Cardiac atrium fibroblast (primary cell): Measurements from ENCODE around the gene MED9. TPM values are rescaled to one million over a fixed set of nuclear protein-coding genes. Genes with fewer than 3 reads are reported as not detected.

Experiments
- total RNA-seq: library from RNA; depleted of rRNA; stranded (reverse); fragments of >200 nt; gene quantifications from 2 replicates; pipeline ENCODE4 v1.2.3, GENCODE V29; 2015

Gene MED9, protein sequence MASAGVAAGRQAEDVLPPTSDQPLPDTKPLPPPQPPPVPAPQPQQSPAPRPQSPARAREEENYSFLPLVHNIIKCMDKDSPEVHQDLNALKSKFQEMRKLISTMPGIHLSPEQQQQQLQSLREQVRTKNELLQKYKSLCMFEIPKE
- total RNA-seq: 3.6 and 6.8 TPM in 2 replicates

DNA sequence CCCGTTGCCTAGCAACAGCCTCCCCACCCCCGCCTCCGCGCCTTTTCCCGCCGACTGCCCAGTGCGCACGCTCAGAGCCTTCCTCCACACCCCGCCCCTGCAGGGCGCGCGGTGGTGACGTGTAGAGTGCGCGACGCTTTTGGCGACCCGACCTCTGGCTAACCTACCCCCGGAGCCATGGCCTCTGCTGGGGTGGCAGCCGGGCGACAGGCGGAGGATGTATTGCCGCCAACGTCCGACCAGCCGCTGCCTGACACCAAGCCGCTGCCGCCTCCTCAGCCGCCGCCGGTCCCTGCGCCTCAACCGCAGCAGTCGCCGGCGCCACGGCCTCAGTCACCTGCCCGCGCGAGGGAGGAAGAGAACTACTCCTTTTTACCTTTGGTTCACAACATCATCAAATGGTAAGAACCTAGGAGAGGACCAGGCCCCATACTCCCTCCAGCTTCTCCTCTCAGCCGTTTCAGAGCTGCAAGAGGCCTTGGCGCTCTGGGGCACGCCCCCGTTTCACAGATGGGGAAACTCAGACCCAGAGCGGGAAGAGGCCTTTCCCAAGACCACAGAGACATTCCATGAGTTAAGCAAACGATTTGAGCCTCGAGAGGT lies at the start of gene MED9:
TSS of gene MED9 (plus strand) at position 136 of the 603 bp plus-strand sequence. CDS start at position 178, 42 bp downstream.

DNA sequence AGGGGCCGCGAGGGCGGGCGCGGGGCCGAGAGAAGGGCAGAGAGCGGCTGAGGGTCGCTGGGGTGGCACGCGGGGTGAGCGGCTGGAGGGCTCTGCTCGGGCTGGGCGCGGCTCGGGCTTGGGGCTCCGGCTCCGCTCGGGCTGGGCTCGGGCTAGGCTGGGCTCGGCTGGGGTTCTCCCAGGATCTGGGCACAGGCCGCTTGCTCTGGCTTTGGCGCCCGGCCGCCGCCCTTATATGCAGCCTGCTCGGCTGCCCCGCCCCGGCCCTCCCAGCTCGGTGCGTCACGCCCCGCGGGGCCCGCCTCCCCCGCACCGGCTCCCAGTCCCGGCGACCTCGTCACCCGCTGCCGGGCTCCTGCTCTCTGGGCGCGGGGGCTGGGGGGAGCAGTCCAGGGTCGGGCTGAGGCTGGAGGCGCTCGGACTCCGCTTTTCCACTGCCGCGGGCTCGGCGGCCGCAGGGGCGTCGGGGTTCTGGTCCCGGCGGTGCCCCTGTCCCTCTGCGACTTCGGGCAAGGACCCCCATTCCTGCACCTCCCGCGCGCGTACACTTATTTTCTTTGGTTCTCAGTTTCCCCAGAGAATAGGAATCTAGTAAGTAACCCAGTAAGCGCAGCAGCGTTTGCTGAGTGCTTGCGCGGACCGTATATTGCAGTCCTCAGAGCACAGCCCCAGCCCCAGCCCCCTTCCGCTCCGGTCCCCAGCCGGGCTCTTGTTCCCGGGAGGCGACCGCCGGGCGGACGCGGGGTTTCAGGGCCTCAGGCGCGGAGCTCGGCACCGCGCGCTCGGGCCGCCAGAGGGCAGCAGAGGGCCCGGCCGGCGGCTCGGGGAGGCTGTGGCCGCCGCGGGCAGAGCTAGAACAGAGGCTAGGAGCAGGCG lies 19.6 kb downstream of the MED9 start, which contains the start of gene RASD1:
TSS of gene RASD1 (minus strand) at position 207 of the 876 bp plus-strand sequence. CDS start 214 bp downstream, outside the sequence.

Other genes starting within 250 kb of the MED9 start
- gene FLCN, start 239.8 kb upstream of the MED9 start, total RNA-seq: 35.2 and 38.1 TPM in 2 replicates
- gene COPS3, start 195.8 kb upstream of the MED9 start, total RNA-seq: 61.7 and 65.9 TPM in 2 replicates
- gene NT5M, start 173.6 kb upstream of the MED9 start, total RNA-seq: 0.49 and 8.3 TPM in 2 replicates
- gene RASD1, start 19.4 kb downstream of the MED9 start, total RNA-seq: 6.5 and 10.8 TPM in 2 replicates
- 27.1 and 51.2 TPM in 2 replicates for gene PEMT, start 114.7 kb downstream of the MED9 start, total RNA-seq
- gene RAI1, start 204.5 kb downstream of the MED9 start, total RNA-seq: 10.8 and 19.6 TPM in 2 replicates